ENCODE results near the gene CECR2.

CECR2 gene

DNA sequence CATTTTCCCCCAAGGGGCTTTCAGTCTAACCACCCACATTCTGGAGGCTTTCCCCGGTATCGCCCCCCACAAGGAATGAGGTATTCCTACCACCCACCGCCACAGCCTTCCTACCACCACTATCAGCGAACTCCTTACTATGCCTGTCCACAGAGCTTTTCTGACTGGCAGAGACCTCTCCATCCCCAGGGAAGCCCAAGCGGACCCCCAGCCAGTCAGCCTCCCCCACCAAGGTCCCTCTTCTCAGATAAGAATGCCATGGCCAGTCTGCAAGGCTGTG, 179.4 kb downstream of the CECR2 start:
- Histone ChIP-seq H3K23ac (ENCODE audit: low read depth, low read length, poor library complexity) (no peak overlapping the region), H3K4ac (ENCODE audit: low read length) (no peak overlapping the region), H2AFZ (ENCODE audit: low read length) (no peak overlapping the region), H4K8ac (ENCODE audit: low read depth, low read length) (no peak overlapping the region), H3K4me3 (ENCODE audit: low read length in 2 of 2) (no peak overlapping the region), H3K27me3 (ENCODE audit: control insufficient read depth in 3 of 3, insufficient read depth in 3 of 3, low read depth in 1 of 3, low read length in 3 of 3) (no peaks in the 10 kb centered on the region), H3K4me1 (ENCODE audit: control insufficient read depth in 2 of 2, insufficient read depth in 1 of 2, low read depth in 1 of 2, low read length in 2 of 2) (no peaks in the 10 kb centered on the region), H3K9me3 (replicated peaks in 1 of 2; ENCODE audit: control insufficient read depth in 2 of 2, insufficient read depth in 1 of 2, low read depth in 1 of 2, low read length in 2 of 2) (peaks cover 0 to 2% of the 10 kb centered on the region in 2 donors), H3K18ac (ENCODE audit: low read length) (no peak overlapping the region), H3K27ac (replicated peaks; ENCODE audit: low read length) (no peak overlapping the region), H3K79me1 (ENCODE audit: low read depth, low read length) (no peaks in the 10 kb centered on the region), H2AK5ac (ENCODE audit: low read depth, low read length) (no peak overlapping the region), H3K9ac (ENCODE audit: low read depth, low read length, poor library complexity) (no peak overlapping the region), H2BK15ac (ENCODE audit: low read length) (no peak overlapping the region), H3K4me2 (ENCODE audit: insufficient read depth, low read length, poor library complexity, severe bottlenecking) (no peak overlapping the region), H2BK5ac (ENCODE audit: low read length) (no peak overlapping the region), H2BK120ac (ENCODE audit: low read depth, low read length) (no peak overlapping the region), H4K91ac (ENCODE audit: low read depth, low read length, poor library complexity) (no peak overlapping the region), H3K14ac (ENCODE audit: low read length) (no peak overlapping the region), H2BK12ac (ENCODE audit: low read length) (no peak overlapping the region), H3K36me3 (replicated peaks in 1 of 2; ENCODE audit: control insufficient read depth in 2 of 2, insufficient read depth in 2 of 2, low read length in 2 of 2) (peaks cover 55 to 82% of the 10 kb centered on the region in 2 donors)
- no peak for DNase-seq (ENCODE audit: low spot score)
- WGBS, 2 donors (ENCODE audit: extremely low coverage in 2 of 2, insufficient read length in 2 of 2, insufficient replicate concordance in 1 of 2), result no CpG with 5 or more reads among the region's 5 CpGs

DNA sequence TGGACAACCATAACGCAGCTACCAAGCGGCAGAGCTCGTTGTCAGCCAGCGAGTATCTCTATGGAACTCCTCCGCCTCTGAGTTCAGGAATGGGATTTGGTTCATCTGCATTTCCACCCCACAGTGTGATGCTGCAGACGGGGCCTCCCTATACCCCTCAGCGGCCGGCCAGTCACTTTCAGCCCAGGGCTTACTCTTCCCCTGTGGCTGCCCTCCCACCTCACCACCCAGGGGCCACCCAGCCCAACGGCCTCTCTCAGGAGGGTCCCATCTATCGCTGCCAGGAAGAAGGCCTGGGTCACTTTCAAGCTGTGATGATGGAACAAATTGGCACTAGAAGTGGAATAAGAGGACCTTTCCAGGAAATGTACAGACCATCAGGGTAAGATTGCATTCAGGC, 179.9 kb downstream of the CECR2 start:
- Histone ChIP-seq H2BK5ac (ENCODE audit: low read length) (no peak overlapping the region), H2AK5ac (ENCODE audit: low read depth, low read length) (no peak overlapping the region), H2BK15ac (ENCODE audit: low read length) (no peak overlapping the region), H3K4ac (ENCODE audit: low read length) (no peak overlapping the region), H3K27me3 (ENCODE audit: control insufficient read depth in 3 of 3, insufficient read depth in 3 of 3, low read depth in 1 of 3, low read length in 3 of 3) (no peaks in the 10 kb centered on the region), H2AFZ (ENCODE audit: low read length) (no peak overlapping the region), H3K79me1 (ENCODE audit: low read depth, low read length) (no peaks in the 10 kb centered on the region), H3K27ac (replicated peaks; ENCODE audit: low read length) (no peak overlapping the region), H2BK12ac (ENCODE audit: low read length) (no peak overlapping the region), H3K9me3 (replicated peaks in 1 of 2; ENCODE audit: control insufficient read depth in 2 of 2, insufficient read depth in 1 of 2, low read depth in 1 of 2, low read length in 2 of 2) (peaks cover 0 to 2% of the 10 kb centered on the region in 2 donors), H3K4me2 (ENCODE audit: insufficient read depth, low read length, poor library complexity, severe bottlenecking) (no peak overlapping the region), H4K8ac (ENCODE audit: low read depth, low read length) (no peak overlapping the region), H3K14ac (ENCODE audit: low read length) (no peak overlapping the region), H3K36me3 (replicated peaks in 1 of 2; ENCODE audit: control insufficient read depth in 2 of 2, insufficient read depth in 2 of 2, low read length in 2 of 2) (peaks cover 52 to 84% of the 10 kb centered on the region in 2 donors), H2BK120ac (ENCODE audit: low read depth, low read length) (no peak overlapping the region), H3K23ac (ENCODE audit: low read depth, low read length, poor library complexity) (no peak overlapping the region), H4K91ac (ENCODE audit: low read depth, low read length, poor library complexity) (no peak overlapping the region), H3K18ac (ENCODE audit: low read length) (no peak overlapping the region), H3K9ac (ENCODE audit: low read depth, low read length, poor library complexity) (no peak overlapping the region), H3K4me3 (ENCODE audit: low read length in 2 of 2) (no peak overlapping the region), H3K4me1 (ENCODE audit: control insufficient read depth in 2 of 2, insufficient read depth in 1 of 2, low read depth in 1 of 2, low read length in 2 of 2) (no peaks in the 10 kb centered on the region)
- WGBS, 2 donors (ENCODE audit: extremely low coverage in 2 of 2, insufficient read length in 2 of 2, insufficient replicate concordance in 1 of 2), result no CpG with 5 or more reads among the region's 10 CpGs
- DNase-seq (ENCODE audit: low spot score), result no peak

DNA sequence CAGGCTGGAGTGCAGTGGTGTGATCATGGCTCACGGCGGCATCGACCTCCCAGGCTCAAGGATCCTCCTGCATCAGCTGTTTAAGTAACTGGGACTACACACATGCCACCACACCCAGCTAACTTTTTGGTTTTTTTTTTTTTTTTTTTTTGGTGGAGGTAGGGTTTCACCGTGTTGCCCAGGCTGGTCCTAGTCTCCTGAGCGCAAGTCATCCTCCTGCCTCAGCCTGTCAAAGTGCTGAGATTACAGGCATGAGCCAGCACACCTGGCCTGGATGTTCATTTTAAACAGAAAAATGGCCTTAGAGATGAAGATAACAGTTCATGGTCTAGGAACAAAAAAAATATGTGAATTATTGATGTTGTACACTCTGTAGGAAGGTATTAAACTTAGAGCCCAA, 180.4 kb downstream of the CECR2 start:
- Histone ChIP-seq H2BK15ac (ENCODE audit: low read length) (no peak overlapping the region), H3K9ac (ENCODE audit: low read depth, low read length, poor library complexity) (no peak overlapping the region), H3K4me3 (ENCODE audit: low read length in 2 of 2) (no peak overlapping the region), H3K9me3 (replicated peaks in 1 of 2; ENCODE audit: control insufficient read depth in 2 of 2, insufficient read depth in 1 of 2, low read depth in 1 of 2, low read length in 2 of 2) (peaks cover 0 to 2% of the 10 kb centered on the region in 2 donors), H3K27me3 (ENCODE audit: control insufficient read depth in 3 of 3, insufficient read depth in 3 of 3, low read depth in 1 of 3, low read length in 3 of 3) (no peaks in the 10 kb centered on the region), H4K91ac (ENCODE audit: low read depth, low read length, poor library complexity) (no peak overlapping the region), H3K14ac (ENCODE audit: low read length) (no peak overlapping the region), H3K4me2 (ENCODE audit: insufficient read depth, low read length, poor library complexity, severe bottlenecking) (no peak overlapping the region), H3K36me3 (replicated peaks in 1 of 2; ENCODE audit: control insufficient read depth in 2 of 2, insufficient read depth in 2 of 2, low read length in 2 of 2) (peaks cover 56 to 85% of the 10 kb centered on the region in 2 donors), H2BK12ac (ENCODE audit: low read length) (no peak overlapping the region), H2AK5ac (ENCODE audit: low read depth, low read length) (no peak overlapping the region), H3K4me1 (ENCODE audit: control insufficient read depth in 2 of 2, insufficient read depth in 1 of 2, low read depth in 1 of 2, low read length in 2 of 2) (no peaks in the 10 kb centered on the region), H4K8ac (ENCODE audit: low read depth, low read length) (no peak overlapping the region), H3K23ac (ENCODE audit: low read depth, low read length, poor library complexity) (no peak overlapping the region), H3K18ac (ENCODE audit: low read length) (no peak overlapping the region), H3K27ac (replicated peaks; ENCODE audit: low read length) (no peak overlapping the region), H2BK120ac (ENCODE audit: low read depth, low read length) (no peak overlapping the region), H2AFZ (ENCODE audit: low read length) (no peak overlapping the region), H3K4ac (ENCODE audit: low read length) (no peak overlapping the region), H3K79me1 (ENCODE audit: low read depth, low read length) (no peaks in the 10 kb centered on the region), H2BK5ac (ENCODE audit: low read length) (no peak overlapping the region)
- DNase-seq (ENCODE audit: low spot score), result no peak
- no CpG with 5 or more reads among the region's 5 CpGs for WGBS, 2 donors (ENCODE audit: extremely low coverage in 2 of 2, insufficient read length in 2 of 2, insufficient replicate concordance in 1 of 2)

DNA sequence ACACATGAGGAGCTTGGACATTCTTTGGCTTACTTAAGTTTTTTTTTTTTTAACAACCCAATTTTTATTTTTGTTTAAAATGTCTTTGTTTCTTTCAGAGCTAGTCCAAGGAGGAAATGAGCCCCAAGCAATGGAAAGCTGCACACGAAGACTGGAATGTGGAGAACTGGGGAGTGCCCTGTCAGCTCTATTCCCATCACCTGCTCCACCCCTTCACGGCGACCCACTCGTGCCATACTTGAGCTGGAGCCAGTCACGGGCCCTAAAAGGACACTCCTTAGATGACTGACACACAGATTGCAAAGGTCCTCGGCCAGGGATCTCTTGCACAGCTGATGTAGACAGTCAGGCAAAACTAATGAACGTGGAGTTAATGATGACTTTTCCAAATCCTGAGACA, 183.5 kb downstream of the CECR2 start:
- Histone ChIP-seq H2BK5ac (ENCODE audit: low read length) (no peak overlapping the region), H2AFZ (ENCODE audit: low read length) (no peak overlapping the region), H4K91ac (ENCODE audit: low read depth, low read length, poor library complexity) (no peak overlapping the region), H2BK120ac (ENCODE audit: low read depth, low read length) (no peak overlapping the region), H3K9ac (ENCODE audit: low read depth, low read length, poor library complexity) (no peak overlapping the region), H3K9me3 (replicated peaks in 1 of 2; ENCODE audit: control insufficient read depth in 2 of 2, insufficient read depth in 1 of 2, low read depth in 1 of 2, low read length in 2 of 2) (peaks cover 0 to 2% of the 10 kb centered on the region in 2 donors), H3K14ac (ENCODE audit: low read length) (no peak overlapping the region), H3K27ac (replicated peaks; ENCODE audit: low read length) (no peak overlapping the region), H3K4me1 (ENCODE audit: control insufficient read depth in 2 of 2, insufficient read depth in 1 of 2, low read depth in 1 of 2, low read length in 2 of 2) (no peaks in the 10 kb centered on the region), H3K79me1 (ENCODE audit: low read depth, low read length) (no peaks in the 10 kb centered on the region), H3K4ac (ENCODE audit: low read length) (no peak overlapping the region), H3K27me3 (ENCODE audit: control insufficient read depth in 3 of 3, insufficient read depth in 3 of 3, low read depth in 1 of 3, low read length in 3 of 3) (no peaks in the 10 kb centered on the region), H3K4me3 (ENCODE audit: low read length in 2 of 2) (no peak overlapping the region), H3K36me3 (replicated peaks in 1 of 2; ENCODE audit: control insufficient read depth in 2 of 2, insufficient read depth in 2 of 2, low read length in 2 of 2) (peaks cover 62 to 97% of the 10 kb centered on the region in 2 donors), H3K23ac (ENCODE audit: low read depth, low read length, poor library complexity) (no peak overlapping the region), H2AK5ac (ENCODE audit: low read depth, low read length) (no peak overlapping the region), H2BK12ac (ENCODE audit: low read length) (no peak overlapping the region), H3K18ac (ENCODE audit: low read length) (no peak overlapping the region), H3K4me2 (ENCODE audit: insufficient read depth, low read length, poor library complexity, severe bottlenecking) (no peak overlapping the region), H2BK15ac (ENCODE audit: low read length) (no peak overlapping the region), H4K8ac (ENCODE audit: low read depth, low read length) (no peak overlapping the region)
- WGBS, 2 donors (ENCODE audit: extremely low coverage in 2 of 2, insufficient read length in 2 of 2, insufficient replicate concordance in 1 of 2), result no CpG with 5 or more reads among the region's 7 CpGs
- DNase-seq (ENCODE audit: low spot score), result no peak
